GM23248 (cell line): ENCODE data around the gene ANKS6. TPM values are rescaled to one million over a fixed set of nuclear protein-coding genes. Genes with fewer than 3 reads are reported as not detected.
A peak's percentile ranks its signal among the peaks of the same experiment; 100 is the strongest.

Experiments
- DNase-seq: peaks from one replicate; pipeline ENCODE4 v3.0.0-alpha.2; 2015
- H2AFZ ChIP-seq: fragments of 200-600 bp; sonication (generic); 2 replicates; pipeline ENCODE4 v1.6.1; 2016; ENCODE audit warnings: antibody characterized with exemption
- H3F3A ChIP-seq: fragments of 200-600 bp; sonication (generic); 2 replicates; pipeline ENCODE4 v1.6.1; 2016; ENCODE audit warnings: mild to moderate bottlenecking, antibody characterized with exemption, mixed run types; ENCODE audit not compliant: insufficient read depth
- H3K27ac ChIP-seq: fragments of 200-600 bp; sonication (generic); 2 replicates; pipeline ENCODE4 v1.5.1; 2016; ENCODE audit warnings: mild to moderate bottlenecking
- H3K27me3 ChIP-seq: fragments of 200-600 bp; sonication (generic); replicated peaks from 2 replicates; pipeline ENCODE4 v1.6.1; 2016; ENCODE audit warnings: mild to moderate bottlenecking; ENCODE audit not compliant: insufficient read depth
- H3K36me3 ChIP-seq: fragments of 200-600 bp; sonication (generic); 2 replicates; pipeline ENCODE4 v1.6.1; 2016; ENCODE audit warnings: low read depth, mild to moderate bottlenecking
- H3K4me1 ChIP-seq: fragments of 200-600 bp; sonication (generic); 2 replicates; pipeline ENCODE4 v1.6.1; 2016; ENCODE audit warnings: mild to moderate bottlenecking; ENCODE audit not compliant: insufficient read depth
- H3K4me2 ChIP-seq: fragments of 200-600 bp; sonication (generic); one replicate; pipeline ENCODE4 v1.6.1; 2016; ENCODE audit warnings: mild to moderate bottlenecking; ENCODE audit not compliant: unreplicated experiment
- H3K4me3 ChIP-seq: fragments of 200-600 bp; sonication (generic); 2 replicates; pipeline ENCODE4 v1.5.1; 2016; ENCODE audit warnings: mild to moderate bottlenecking
- H3K79me2 ChIP-seq: fragments of 200-600 bp; sonication (generic); 2 replicates; pipeline ENCODE4 v1.6.1; 2016; ENCODE audit warnings: mild to moderate bottlenecking; ENCODE audit not compliant: insufficient read depth
- H3K9ac ChIP-seq: fragments of 200-600 bp; sonication (generic); 2 replicates; pipeline ENCODE4 v1.6.1; 2016; ENCODE audit warnings: mild to moderate bottlenecking
- H3K9me2 ChIP-seq: fragments of 200-600 bp; sonication (generic); 2 replicates; pipeline ENCODE4 v1.6.1; 2016; ENCODE audit warnings: mixed run types, mild to moderate bottlenecking, moderate library complexity; ENCODE audit not compliant: insufficient read depth
- H3K9me3 ChIP-seq: fragments of 200-600 bp; sonication (generic); one replicate; pipeline ENCODE4 v1.6.1; 2017; ENCODE audit warnings: low read depth
- H4K20me1 ChIP-seq: fragments of 200-600 bp; sonication (generic); 2 replicates; pipeline ENCODE4 v1.6.0; 2016; ENCODE audit not compliant: insufficient read depth
- EZH2 ChIP-seq: fragments of 200-600 bp; sonication (generic); IDR thresholded peaks from 2 replicates; pipeline ENCODE4 v1.6.1; 2018; ENCODE audit warnings: antibody characterized with exemption, mild to moderate bottlenecking; ENCODE audit not compliant: insufficient read depth, poor library complexity, severe bottlenecking
- EZH2phosphoT487 ChIP-seq: fragments of 200-600 bp; sonication (generic); IDR thresholded peaks from 2 replicates; pipeline ENCODE4 v1.6.1; 2018; ENCODE audit warnings: antibody characterized with exemption, moderate library complexity, mild to moderate bottlenecking, low read depth; ENCODE audit not compliant: insufficient read depth
- WGBS, 2 experiments: methylation state at CpG; one replicate each; pipeline ENCODE4 v1.1.6; 2015 to 2017; ENCODE audit warnings: low lambda C conversion rate in 2 of 2, low coverage in 1 of 2; ENCODE audit errors: missing lambda C conversion rate in 2 of 2; 5-methylcytosine and 5-hydroxymethylcytosine counted together
- in situ Hi-C: fragments of 300-500 bp; cut with MboI; formaldehyde crosslinking; loops from 2 replicates; pipeline ENCODE4 v1.15.0; 2020
- polyA plus RNA-seq: library from polyadenylated mRNA; unstranded; fragments of >200 nt; fragmentation: Nextera tagmentation; extraction: Ambion mirVana; gene quantifications from 2 replicates; pipeline ENCODE4 v1.2.1, GENCODE V29; 2016
- total RNA-seq: library from RNA; depleted of rRNA; stranded (reverse); fragments of >200 nt; shearing (Covaris generic); gene quantifications from 2 replicates; pipeline ENCODE4 v1.2.3, GENCODE V29; 2014

The ANKS6 gene
- total and polyA plus RNA-seq, 2 experiments from 2014 or later = 7.1 to 26.4 TPM

DNA sequence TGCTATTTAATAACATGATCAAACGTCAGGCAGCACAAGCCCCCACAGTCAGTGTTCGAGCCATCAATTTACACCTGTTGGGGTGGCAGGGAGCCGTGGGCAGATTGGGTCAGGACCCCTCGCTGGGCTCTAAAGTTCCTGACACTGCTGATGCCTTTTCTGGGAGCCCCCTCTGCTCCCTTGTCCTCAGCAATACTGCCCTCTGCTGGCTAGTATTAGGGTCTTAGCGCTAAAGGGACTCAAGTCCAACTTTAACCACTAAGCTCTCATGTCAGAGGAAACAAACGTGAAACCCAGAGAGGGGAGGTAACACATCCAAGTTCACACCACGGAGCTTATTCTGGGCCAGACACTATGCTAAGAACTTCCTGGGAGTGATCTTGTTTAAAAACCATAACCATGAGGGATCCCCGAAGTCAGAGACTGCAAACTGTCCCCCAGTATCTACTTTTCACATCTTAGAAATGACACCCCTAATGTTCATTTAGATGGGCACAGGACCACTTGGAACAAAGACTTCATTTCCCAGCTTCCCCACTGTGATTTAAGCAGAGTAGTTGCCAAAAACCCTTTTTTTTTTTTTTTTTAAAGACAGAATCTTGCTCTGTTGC lies 20.4 kb downstream of the ANKS6 start:
- no peaks in the 10 kb centered on the region for H4K20me1 ChIP-seq
- peaks cover 12% of the 10 kb centered on the region; the same call in 1 of the 2 replicates for H3K36me3 ChIP-seq
- no peaks in the 10 kb centered on the region for H3K4me1 ChIP-seq
- H3F3A ChIP-seq = no peaks in the 10 kb centered on the region
- 31 to 33% methylated on average over 8 of the region's 8 CpGs for WGBS, 2 experiments
- H3K4me3 ChIP-seq = no peak overlapping the region
- in situ Hi-C loops = no loop called here
- peak; percentile 75 for DNase-seq
- H3K4me2 ChIP-seq = no peak overlapping the region
- no peaks in the 10 kb centered on the region for H3K79me2 ChIP-seq
- TF ChIP-seq EZH2 (no peak), EZH2phosphoT487 (no peak)
- no peak overlapping the region for H3K27ac ChIP-seq
- H3K9ac ChIP-seq = no peak overlapping the region
- H3K9me3 ChIP-seq = no peaks in the 10 kb centered on the region
- H3K9me2 ChIP-seq = no peaks in the 10 kb centered on the region
- H2AFZ ChIP-seq = no peak overlapping the region
- no peaks in the 10 kb centered on the region for H3K27me3 ChIP-seq

DNA sequence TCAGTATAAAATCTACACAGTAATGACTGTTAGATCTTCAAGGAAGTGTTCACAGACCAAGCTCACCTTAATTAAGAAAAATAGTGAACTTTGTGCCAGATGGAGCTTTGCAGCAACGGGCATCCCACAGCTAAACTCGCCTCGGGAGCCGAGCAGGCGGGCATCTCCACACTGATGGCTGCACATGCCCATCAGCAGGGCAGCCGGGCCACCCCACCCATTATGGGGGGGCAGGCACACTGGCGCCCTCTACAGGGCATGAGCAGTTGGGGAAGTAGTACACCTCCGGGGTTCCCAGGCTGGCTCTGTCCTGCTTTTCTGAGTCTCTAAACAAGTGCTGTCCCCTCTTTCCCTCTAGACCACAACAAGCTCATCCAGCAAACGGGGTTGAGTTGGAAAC lies 21.6 kb downstream of the ANKS6 start:
- no peaks in the 10 kb centered on the region for H3K79me2 ChIP-seq
- H3K27me3 ChIP-seq = no peaks in the 10 kb centered on the region
- no peaks in the 10 kb centered on the region for H3K9me2 ChIP-seq
- H3K4me2 ChIP-seq = no peak overlapping the region
- no peak for TF ChIP-seq EZH2phosphoT487
- TF ChIP-seq EZH2 = no peak
- H3K4me3 ChIP-seq = no peak overlapping the region
- WGBS, 2 experiments = 84% methylated on average over 9 of the region's 9 CpGs
- no peaks in the 10 kb centered on the region for H4K20me1 ChIP-seq
- no peak overlapping the region for H3K27ac ChIP-seq
- no peaks in the 10 kb centered on the region for H3F3A ChIP-seq
- no peaks in the 10 kb centered on the region for H3K9me3 ChIP-seq
- no peak overlapping the region for H2AFZ ChIP-seq
- in situ Hi-C loops = loop anchor here (5.0 kb wide), 1 partner anchor 457 kb away; no protein-coding TSS in a partner anchor
- H3K36me3 ChIP-seq = peaks cover 22% of the 10 kb centered on the region; the same call in 1 of the 2 replicates
- no peaks in the 10 kb centered on the region for H3K4me1 ChIP-seq
- DNase-seq = peak; percentile 52
- no peak overlapping the region for H3K9ac ChIP-seq

GRCh38 chr9:98773721-98774120 lies 22.6 kb downstream of the ANKS6 start:
- in situ Hi-C loops = loop anchor here (5.0 kb wide), 1 partner anchor 456 kb away; no protein-coding TSS in a partner anchor
- Histone ChIP-seq H3K79me2 (no peaks in the 10 kb centered on the region), H3K4me3 (no peak overlapping the region), H3K9me3 (no peaks in the 10 kb centered on the region), H2AFZ (no peak overlapping the region), H3F3A (no peaks in the 10 kb centered on the region), H3K27me3 (no peaks in the 10 kb centered on the region), H3K9ac (no peak overlapping the region), H3K9me2 (no peaks in the 10 kb centered on the region), H3K4me1 (no peaks in the 10 kb centered on the region), H3K4me2 (no peak overlapping the region), H3K27ac (no peak overlapping the region), H4K20me1 (no peaks in the 10 kb centered on the region), H3K36me3 (peaks cover 22% of the 10 kb centered on the region; the same call in 1 of the 2 replicates)
- no peak for TF ChIP-seq EZH2phosphoT487
- no peak for TF ChIP-seq EZH2
- WGBS, 2 experiments = 91 to 92% methylated on average over 15 of the region's 15 CpGs
- DNase-seq = no peak

GRCh38 chr9:98772364-98773155 lies 23.8 kb downstream of the ANKS6 start:
- Histone ChIP-seq H3F3A (no peaks in the 10 kb centered on the region), H3K4me3 (no peak overlapping the region), H3K9me2 (no peaks in the 10 kb centered on the region), H3K36me3 (peaks cover 22% of the 10 kb centered on the region; the same call in 1 of the 2 replicates), H3K9me3 (no peaks in the 10 kb centered on the region), H3K79me2 (no peaks in the 10 kb centered on the region), H4K20me1 (no peaks in the 10 kb centered on the region), H3K27me3 (no peaks in the 10 kb centered on the region), H3K4me1 (no peaks in the 10 kb centered on the region), H3K27ac (no peak overlapping the region), H3K4me2 (no peak overlapping the region), H3K9ac (no peak overlapping the region), H2AFZ (no peak overlapping the region)
- DNase-seq = no peak
- in situ Hi-C loops = loop anchor here (5.0 kb wide), 1 partner anchor 455 kb away; no protein-coding TSS in a partner anchor
- TF ChIP-seq EZH2phosphoT487 (no peak), EZH2 (no peak)
- WGBS, 2 experiments = 94 to 95% methylated on average over 13 of the region's 13 CpGs
